H1 (cell line): ENCODE results near the gene MYH11. TPM values are rescaled to one million over a fixed set of nuclear protein-coding genes. Genes with fewer than 3 reads are reported as not detected.

ENCODE experiments used
- CTCF ChIA-PET: fragments of 300-600 bp; sonication (Branson Sonifier 250); formaldehyde crosslinking; loops from one replicate; lab custom pipeline; 2021; ENCODE audit not compliant: partially characterized antibody; lab: Charles Lee
- POLR2A ChIA-PET: fragments of 300-600 bp; sonication (Branson Sonifier 250); formaldehyde crosslinking; loops from one replicate; lab custom pipeline; 2021; ENCODE audit warnings: inconsistent platforms; ENCODE audit not compliant: partially characterized antibody; lab: Charles Lee
- DNase-seq, 2 experiments: peaks; one replicate each; pipeline versions ENCODE4 v3.0.0 to v3.0.0-alpha.2; 2010 to 2022; ENCODE audit warnings: low spot score in 2 of 2, low read depth in 1 of 2, mixed read lengths in 1 of 2
- FAIRE-seq: peaks from 2 replicates; lab custom pipeline; 2011; peaks lifted over from hg19 to GRCh38; lab: Jason Lieb, UNC
- H2AFZ ChIP-seq: 2 replicates; pipeline ENCODE4 v1.8.1; 2012; ENCODE audit warnings: low read length, inconsistent platforms
- H2AK5ac ChIP-seq: 2 replicates; pipeline ENCODE4 v1.6.1; 2013; ENCODE audit warnings: low read depth, low read length
- H2BK120ac ChIP-seq: replicated peaks from 2 replicates; pipeline ENCODE3; 2013; ENCODE audit warnings: low read depth, low read length, inconsistent platforms
- H2BK12ac ChIP-seq: 2 replicates; pipeline ENCODE4 v1.6.1; 2013; ENCODE audit warnings: low read depth, low read length
- H2BK15ac ChIP-seq: 2 replicates; pipeline ENCODE4 v1.6.1; 2013; ENCODE audit warnings: low read length
- H2BK20ac ChIP-seq: 2 replicates; pipeline ENCODE4 v1.6.1; 2013; ENCODE audit warnings: low read length
- H2BK5ac ChIP-seq: 2 replicates; pipeline ENCODE4 v1.6.1; 2013; ENCODE audit warnings: low read depth, low read length
- H3K14ac ChIP-seq: 2 replicates; pipeline ENCODE4 v1.6.1; 2013; ENCODE audit warnings: inconsistent platforms; ENCODE audit not compliant: insufficient read length
- H3K18ac ChIP-seq: 2 replicates; pipeline ENCODE4 v1.6.1; 2013; ENCODE audit warnings: low read length; ENCODE audit errors: extremely low read depth
- H3K23ac ChIP-seq: 2 replicates; pipeline ENCODE4 v1.6.1; 2013; ENCODE audit warnings: inconsistent platforms; ENCODE audit not compliant: insufficient read length
- H3K23me2 ChIP-seq: 2 replicates; pipeline ENCODE4 v1.6.1; 2013; ENCODE audit warnings: low read depth, low read length
- H3K27ac ChIP-seq: 2 replicates; pipeline ENCODE4 v1.6.1; 2011; ENCODE audit warnings: low read depth, low read length, inconsistent platforms
- H3K27me3 ChIP-seq, 4 experiments: replicated peaks in 1 of 4; 1 replicate in 1 of 4; 2 replicates in 3 of 4; pipeline versions ENCODE4 v1.6.1 to v1.8.1; 2011 to 2013; ENCODE audit warnings: low read length in 3 of 4, mild to moderate bottlenecking in 3 of 4, inconsistent platforms in 2 of 4, mixed read lengths in 2 of 4, moderate library complexity in 1 of 4; ENCODE audit not compliant: control insufficient read depth in 3 of 4, insufficient read depth in 3 of 4; ENCODE audit errors: extremely low read depth in 1 of 4
- H3K36me3 ChIP-seq, 4 experiments: 2 replicates each; pipeline versions ENCODE4 v1.6.1 to v1.8.1; 2011 to 2013; ENCODE audit warnings: mild to moderate bottlenecking in 4 of 4, low read length in 3 of 4, moderate library complexity in 2 of 4, control low read depth in 1 of 4, inconsistent platforms in 1 of 4; ENCODE audit not compliant: insufficient read depth in 4 of 4, control insufficient read depth in 2 of 4
- H3K4ac ChIP-seq: replicated peaks from 2 replicates; pipeline ENCODE3; 2013; ENCODE audit warnings: low read length, low read depth, mixed read lengths, inconsistent platforms; ENCODE audit not compliant: insufficient read length
- H3K4me1 ChIP-seq, 4 experiments: replicated peaks in 1 of 4; 1 replicate in 1 of 4; 2 replicates in 3 of 4; pipeline versions ENCODE4 v1.6.1 to v1.8.1; 2011 to 2013; ENCODE audit warnings: low read length in 3 of 4, inconsistent platforms in 2 of 4, mixed read lengths in 1 of 4; ENCODE audit not compliant: insufficient read depth in 4 of 4, control insufficient read depth in 3 of 4
- H3K4me2 ChIP-seq, 2 experiments: 2 replicates each; pipeline versions ENCODE4 v1.6.1 to v1.8.1; 2011 to 2013; ENCODE audit warnings: low read depth in 2 of 2, low read length in 2 of 2, control low read depth in 1 of 2, inconsistent platforms in 1 of 2, mild to moderate bottlenecking in 1 of 2; ENCODE audit not compliant: insufficient read depth in 1 of 2
- H3K4me3 ChIP-seq, 4 experiments: fragments of 200-600, 300-600 bp in 1 of 4; sonication (generic), shearing (Covaris generic), sonication (Bioruptor Twin) in 1 of 4; 2 replicates each; pipeline versions ENCODE4 v1.5.1 to v1.8.1; 2011 to 2016; ENCODE audit warnings: low read length in 4 of 4, low read depth in 3 of 4, control low read depth in 2 of 4, inconsistent platforms in 2 of 4, mild to moderate bottlenecking in 2 of 4, mixed read lengths in 1 of 4, moderate library complexity in 1 of 4; ENCODE audit not compliant: insufficient read depth in 2 of 4; ENCODE audit errors: extremely low read depth in 1 of 4
- H3K56ac ChIP-seq: replicated peaks from 2 replicates; pipeline ENCODE3; 2013; ENCODE audit warnings: low read depth, mild to moderate bottlenecking, mixed read lengths, low read length, inconsistent platforms; ENCODE audit not compliant: insufficient read length
- H3K79me1 ChIP-seq: 2 replicates; pipeline ENCODE4 v1.6.1; 2013; ENCODE audit warnings: low read depth, low read length, control low read depth
- H3K79me2 ChIP-seq, 2 experiments: 2 replicates each; pipeline versions ENCODE4 v1.6.1 to v1.8.1; 2012 to 2013; ENCODE audit warnings: low read length in 2 of 2, mild to moderate bottlenecking in 2 of 2, inconsistent platforms in 1 of 2; ENCODE audit not compliant: insufficient read depth in 2 of 2, control insufficient read depth in 1 of 2
- H3K9ac ChIP-seq, 4 experiments: replicated peaks in 1 of 4; 1 replicate in 1 of 4; 2 replicates in 3 of 4; pipeline versions ENCODE4 v1.6.1 to v1.8.1; 2011 to 2013; ENCODE audit warnings: low read depth in 3 of 4, low read length in 3 of 4, control low read depth in 2 of 4, mild to moderate bottlenecking in 2 of 4, moderate library complexity in 2 of 4, inconsistent platforms in 1 of 4; ENCODE audit errors: extremely low read depth in 1 of 4
- H3K9me3 ChIP-seq, 2 experiments: 2 replicates each; pipeline versions ENCODE4 v1.6.1 to v1.8.1; 2012 to 2013; ENCODE audit warnings: mild to moderate bottlenecking in 2 of 2, moderate library complexity in 2 of 2, control low read depth in 1 of 2, inconsistent platforms in 1 of 2, low read depth in 1 of 2, low read length in 1 of 2, mixed read lengths in 1 of 2; ENCODE audit not compliant: insufficient read depth in 2 of 2
- H4K20me1 ChIP-seq, 2 experiments: replicated peaks in 1 of 2; 2 replicates each; pipeline versions ENCODE3 to v1.8.1; 2011 to 2013; ENCODE audit warnings: inconsistent platforms in 2 of 2, low read length in 2 of 2, mild to moderate bottlenecking in 1 of 2; ENCODE audit not compliant: insufficient read depth in 2 of 2, control insufficient read depth in 1 of 2
- H4K5ac ChIP-seq: 2 replicates; pipeline ENCODE4 v1.6.1; 2013; ENCODE audit warnings: low read length, low read depth, mixed read lengths, inconsistent platforms; ENCODE audit not compliant: insufficient read length
- H4K8ac ChIP-seq: 2 replicates; pipeline ENCODE4 v1.8.0; 2013; ENCODE audit warnings: mild to moderate bottlenecking, moderate library complexity, low read length, inconsistent platforms; ENCODE audit not compliant: insufficient read depth; ENCODE audit errors: extremely low read depth
- H4K91ac ChIP-seq: replicated peaks from 2 replicates; pipeline ENCODE3; 2013; ENCODE audit warnings: low read length, mixed read lengths, inconsistent platforms; ENCODE audit not compliant: insufficient read length
- ASH2L ChIP-seq: fragments of 200-600, 300-600 bp; sonication (generic); IDR thresholded peaks from one replicate; pipeline ENCODE4 v1.7.1; 2017; ENCODE audit warnings: low read length
- CTBP2 ChIP-seq: IDR thresholded peaks from 2 replicates; pipeline ENCODE4 v1.7.0; 2011; ENCODE audit warnings: borderline replicate concordance, mild to moderate bottlenecking, moderate library complexity, mixed read lengths, low read length; ENCODE audit not compliant: insufficient read depth, insufficient read length
- HDAC2 ChIP-seq, 2 experiments: fragments of 300-600 bp in 1 of 2; sonication (generic) in 1 of 2; IDR thresholded peaks; 2 replicates each; pipeline ENCODE4 v1.6.1; 2011 to 2012; ENCODE audit warnings: low read depth in 2 of 2, low read length in 2 of 2, mild to moderate bottlenecking in 2 of 2, moderate library complexity in 2 of 2, borderline replicate concordance in 1 of 2, inconsistent platforms in 1 of 2
- POLR2A ChIP-seq, 2 experiments: IDR thresholded peaks; 1 replicate in 1 of 2; 2 replicates in 1 of 2; pipeline ENCODE4 v1.6.1; 2011; ENCODE audit warnings: low read depth in 2 of 2, low read length in 2 of 2, mild to moderate bottlenecking in 2 of 2; ENCODE audit errors: control extremely low read depth in 1 of 2
- POLR2AphosphoS5 ChIP-seq: IDR thresholded peaks from 2 replicates; pipeline ENCODE4 v1.6.1; 2011; ENCODE audit warnings: low read depth, low read length
- TAF1 ChIP-seq: IDR thresholded peaks from 2 replicates; pipeline ENCODE4 v1.6.1; 2011; ENCODE audit warnings: mild to moderate bottlenecking, low read depth, low read length
- TAF7 ChIP-seq: optimal IDR thresholded peaks from 2 replicates; pipeline ENCODE3; 2011; ENCODE audit warnings: low read depth, mild to moderate bottlenecking, inconsistent platforms, low read length, moderate library complexity, borderline replicate concordance
- WGBS, 2 experiments: shearing (Covaris generic) in 1 of 2; methylation state at CpG; one replicate each; pipeline versions ENCODE4 v1.1.6 to v1.1.7; 2013 to 2015; ENCODE audit warnings: low lambda C conversion rate in 2 of 2, mixed read lengths in 2 of 2, inconsistent platforms in 1 of 2, low coverage in 1 of 2, missing lambda C conversion rate in 1 of 2; ENCODE audit not compliant: insufficient replicate concordance in 2 of 2, insufficient coverage in 1 of 2, insufficient read length in 1 of 2; ENCODE audit errors: extremely low coverage in 1 of 2, missing lambda C conversion rate in 1 of 2; 5-methylcytosine and 5-hydroxymethylcytosine counted together
- polyA plus RNA-seq, 7 experiments: library from polyadenylated mRNA; depleted of rRNA in 3 of 7; stranded (reverse) in 5 of 7; unstranded in 2 of 7; fragments of >200 nt in 5 of 7; fragments of 200-250 nt in 2 of 7; gene quantifications; 1 replicate in 5 of 7; 2 replicates in 1 of 7; 4 replicates in 1 of 7; pipeline versions ENCODE4 v1.2.1 to v1.2.3, GENCODE V29; 2011 to 2013; ENCODE audit warnings: missing spikeins in 2 of 7, mixed read lengths in 2 of 7
- total RNA-seq: library from RNA; stranded (reverse); fragmentation: NEBNext Ultra II Directional; extraction: Animal tissue kit (Norgen Biotek cat#: 25700); gene quantifications from 2 replicates; pipeline ENCODE4 v1.2.1, GENCODE V29; 2021

The MYH11 gene
- total and polyA plus RNA-seq, 2 of the 8 experiments (the other 6 are each of a cell fraction or from before 2014, with no cell fraction given): 0.11 to 0.78 TPM

DNA sequence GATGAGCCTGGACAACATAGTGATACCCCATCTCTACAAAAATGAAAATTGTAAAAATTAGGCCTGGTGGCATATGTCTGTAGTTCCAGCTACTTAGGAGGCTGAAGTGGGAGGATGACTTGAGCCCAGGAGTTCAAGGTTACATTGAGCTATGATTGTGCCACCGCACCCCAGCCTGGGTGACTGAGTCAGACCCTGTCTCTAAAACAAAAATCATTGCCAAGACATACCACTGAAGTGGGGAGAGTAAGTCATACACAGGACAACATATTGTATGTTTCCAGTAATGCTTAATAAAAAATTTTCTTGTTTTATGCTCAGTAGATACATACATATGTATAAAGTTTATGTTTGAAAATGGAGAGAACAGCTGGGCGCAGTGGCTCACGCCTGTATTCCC, 167.5 kb downstream of the MYH11 start:
- Histone ChIP-seq H3K23me2 (no peaks in the 10 kb centered on the region), H4K5ac (no peak overlapping the region), H3K4ac (no peak overlapping the region), H2AFZ (no peak overlapping the region), H2BK15ac (no peak overlapping the region), H2BK12ac (no peak overlapping the region), H2BK5ac (no peak overlapping the region), H3K56ac (no peak overlapping the region), H2BK120ac (no peak overlapping the region), H3K4me3 (no peak overlapping the region), H3K4me2 (no peak overlapping the region), H2AK5ac (no peak overlapping the region), H3K27me3 (no peaks in the 10 kb centered on the region), H3K23ac (no peak overlapping the region), H4K91ac (no peak overlapping the region), H4K20me1 (peaks cover 2% of the 10 kb centered on the region in 2 experiments), H3K79me1 (no peaks in the 10 kb centered on the region), H3K4me1 (no peaks in the 10 kb centered on the region), H3K9me3 (no peaks in the 10 kb centered on the region), H4K8ac (no peak overlapping the region), H3K18ac (no peak overlapping the region), H3K9ac (no peak overlapping the region), H3K27ac (no peak overlapping the region), H2BK20ac (no peak overlapping the region), H3K79me2 (no peaks in the 10 kb centered on the region), H3K14ac (no peak overlapping the region), H3K36me3 (peaks cover 0 to 19% (median 11%) of the 10 kb centered on the region in 4 experiments; a peak in 7 of 8 replicates)
- WGBS, 2 experiments: 88% methylated on average over 3 of the region's 3 CpGs; no CpG with 5 or more reads in 1 of the 2 experiments
- DNase-seq: no peak
- CTCF ChIA-PET: interaction anchor here (0.6 to 1.0 kb wide), 2 partner anchors 67 to 308 kb away, joined by 3 to 4 read pairs; no protein-coding TSS in a partner anchor
- POLR2A ChIA-PET: no interaction called here
- TF ChIP-seq POLR2AphosphoS5 (no peak), TAF7 (no peak), ASH2L (no peak), HDAC2 (IDR thresholded peaks at IDR 0.05; ENCODE audit: borderline replicate concordance in 1 of 2, low read depth in 2 of 2, low read length in 2 of 2) (no peak), TAF1 (no peak), POLR2A (IDR thresholded peaks at IDR 0.05; ENCODE audit: control extremely low read depth in 1 of 2, low read depth in 2 of 2, low read length in 2 of 2) (no peak), CTBP2 (no peak)
- no peak for FAIRE-seq
